Measurements from ENCODE around the gene TESK2.
"Not testable (repeated sequence)": the region's sequence is repeated elsewhere in the genome, so short reads cannot be mapped to it uniquely, and the experiment has no call there.

The TESK2 gene, protein sequence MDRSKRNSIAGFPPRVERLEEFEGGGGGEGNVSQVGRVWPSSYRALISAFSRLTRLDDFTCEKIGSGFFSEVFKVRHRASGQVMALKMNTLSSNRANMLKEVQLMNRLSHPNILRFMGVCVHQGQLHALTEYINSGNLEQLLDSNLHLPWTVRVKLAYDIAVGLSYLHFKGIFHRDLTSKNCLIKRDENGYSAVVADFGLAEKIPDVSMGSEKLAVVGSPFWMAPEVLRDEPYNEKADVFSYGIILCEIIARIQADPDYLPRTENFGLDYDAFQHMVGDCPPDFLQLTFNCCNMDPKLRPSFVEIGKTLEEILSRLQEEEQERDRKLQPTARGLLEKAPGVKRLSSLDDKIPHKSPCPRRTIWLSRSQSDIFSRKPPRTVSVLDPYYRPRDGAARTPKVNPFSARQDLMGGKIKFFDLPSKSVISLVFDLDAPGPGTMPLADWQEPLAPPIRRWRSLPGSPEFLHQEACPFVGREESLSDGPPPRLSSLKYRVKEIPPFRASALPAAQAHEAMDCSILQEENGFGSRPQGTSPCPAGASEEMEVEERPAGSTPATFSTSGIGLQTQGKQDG

GRCh38 chr1:45490626-45491486, at the start of gene TESK2:
TSS of gene TESK2 (minus strand) at chr1:45491163. CDS start at chr1:45457785, 33,378 bp downstream.
- Histone ChIP-seq H3K9ac (ENCODE audit: low read length) (peak within 1 kb of the TSS; percentile 70), H3K27ac (ENCODE audit: low read depth, low read length) (no peak within 1 kb of the TSS), H3K4me3 (ENCODE audit: low read depth, low read length) (peak within 1 kb of the TSS; percentile 87), H3K4me1 (ENCODE audit: control insufficient read depth, insufficient read depth, low read length) (peaks cover 8% of the 10 kb centered on the region), H3K36me3 (ENCODE audit: control insufficient read depth, insufficient read depth, low read length) (no peaks in the 10 kb centered on the region), H3K9me3 (ENCODE audit: control insufficient read depth, insufficient read depth, low read depth, low read length) (no peaks in the 10 kb centered on the region), H3K27me3 (ENCODE audit: control insufficient read depth, insufficient read depth, low read length) (peaks cover 13% of the 10 kb centered on the region; the same call in 1 of the 2 replicates)

- no peak overlapping the region for H3K27ac ChIP-seq (ENCODE audit: low read depth, low read length)
- no peak overlapping the region for H3K4me3 ChIP-seq (ENCODE audit: low read depth, low read length)
- no peaks in the 10 kb centered on the region for H3K27me3 ChIP-seq (ENCODE audit: control insufficient read depth, insufficient read depth, low read length)
- no peaks in the 10 kb centered on the region for H3K36me3 ChIP-seq (ENCODE audit: control insufficient read depth, insufficient read depth, low read length)
- H3K9ac ChIP-seq (ENCODE audit: low read length): no peak overlapping the region
- peaks cover 4% of the 10 kb centered on the region; the same call in 1 of the 2 replicates for H3K4me1 ChIP-seq (ENCODE audit: control insufficient read depth, insufficient read depth, low read length)
- no peaks in the 10 kb centered on the region for H3K9me3 ChIP-seq (ENCODE audit: control insufficient read depth, insufficient read depth, low read depth, low read length)
These were observed 45.9 kb upstream of the TESK2 start for GRCh38 chr1:45536886-45537285.

GRCh38 chr1:45535988-45536766, 45.2 kb upstream of the TESK2 start:
- Histone ChIP-seq H3K27me3 (ENCODE audit: control insufficient read depth, insufficient read depth, low read length) (no peaks in the 10 kb centered on the region), H3K9me3 (ENCODE audit: control insufficient read depth, insufficient read depth, low read depth, low read length) (no peaks in the 10 kb centered on the region), H3K9ac (ENCODE audit: low read length) (no peak overlapping the region), H3K4me3 (ENCODE audit: low read depth, low read length) (no peak overlapping the region), H3K27ac (ENCODE audit: low read depth, low read length) (no peak overlapping the region), H3K4me1 (ENCODE audit: control insufficient read depth, insufficient read depth, low read length) (peaks cover 4% of the 10 kb centered on the region; the same call in 1 of the 2 replicates), H3K36me3 (ENCODE audit: control insufficient read depth, insufficient read depth, low read length) (no peaks in the 10 kb centered on the region)

GRCh38 chr1:45531873-45532272, 40.9 kb upstream of the TESK2 start:
- H3K9ac ChIP-seq (ENCODE audit: low read length): no peak overlapping the region
- H3K27me3 ChIP-seq (ENCODE audit: control insufficient read depth, insufficient read depth, low read length): no peaks in the 10 kb centered on the region
- H3K4me1 ChIP-seq (ENCODE audit: control insufficient read depth, insufficient read depth, low read length): peaks cover 2% of the 10 kb centered on the region; the same call in 1 of the 2 replicates
- H3K9me3 ChIP-seq (ENCODE audit: control insufficient read depth, insufficient read depth, low read depth, low read length): no peaks in the 10 kb centered on the region
- no peak overlapping the region for H3K4me3 ChIP-seq (ENCODE audit: low read depth, low read length)
- no peaks in the 10 kb centered on the region for H3K36me3 ChIP-seq (ENCODE audit: control insufficient read depth, insufficient read depth, low read length)
- H3K27ac ChIP-seq (ENCODE audit: low read depth, low read length): no peak overlapping the region

DNA sequence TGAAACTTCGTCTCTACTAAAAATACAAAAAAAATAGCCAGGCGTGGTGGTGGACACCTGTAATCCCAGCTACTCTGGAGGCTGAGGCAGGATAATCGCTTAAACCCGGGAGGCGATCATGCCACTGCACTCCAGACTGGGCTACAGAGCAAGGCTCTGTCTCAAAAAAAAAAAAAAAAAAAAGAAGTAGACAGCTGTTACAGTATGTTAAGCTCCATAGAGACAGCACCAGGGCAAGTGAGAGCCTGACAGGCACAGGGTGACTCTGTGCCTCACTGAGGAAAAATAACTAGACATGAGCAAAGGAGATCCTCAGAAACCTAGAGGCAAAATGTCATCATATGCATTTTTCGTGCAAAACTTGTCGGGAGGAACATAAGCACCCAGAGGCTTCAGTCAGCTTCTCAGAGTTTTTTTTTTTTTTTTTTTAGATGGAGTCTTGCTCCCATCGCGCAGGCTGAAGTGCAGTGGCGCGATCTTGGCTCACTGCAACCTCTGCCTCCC, 39.7 kb upstream of the TESK2 start:
- H3K4me1 ChIP-seq (ENCODE audit: control insufficient read depth, insufficient read depth, low read length): no peaks in the 10 kb centered on the region
- H3K9me3 ChIP-seq (ENCODE audit: control insufficient read depth, insufficient read depth, low read depth, low read length): no peaks in the 10 kb centered on the region
- no peaks in the 10 kb centered on the region for H3K36me3 ChIP-seq (ENCODE audit: control insufficient read depth, insufficient read depth, low read length)
- H3K4me3 ChIP-seq (ENCODE audit: low read depth, low read length): no peak overlapping the region
- H3K27me3 ChIP-seq (ENCODE audit: control insufficient read depth, insufficient read depth, low read length): no peaks in the 10 kb centered on the region
- no peak overlapping the region for H3K9ac ChIP-seq (ENCODE audit: low read length)
- no peak overlapping the region for H3K27ac ChIP-seq (ENCODE audit: low read depth, low read length)

GRCh38 chr1:45526135-45526644, 35.2 kb upstream of the TESK2 start:
- Histone ChIP-seq H3K9me3 (ENCODE audit: control insufficient read depth, insufficient read depth, low read depth, low read length) (no peaks in the 10 kb centered on the region), H3K9ac (ENCODE audit: low read length) (no peak overlapping the region), H3K4me1 (ENCODE audit: control insufficient read depth, insufficient read depth, low read length) (peaks cover 20% of the 10 kb centered on the region), H3K27me3 (ENCODE audit: control insufficient read depth, insufficient read depth, low read length) (no peaks in the 10 kb centered on the region), H3K27ac (ENCODE audit: low read depth, low read length) (no peak overlapping the region), H3K36me3 (ENCODE audit: control insufficient read depth, insufficient read depth, low read length) (no peaks in the 10 kb centered on the region), H3K4me3 (ENCODE audit: low read depth, low read length) (no peak overlapping the region)

DNA sequence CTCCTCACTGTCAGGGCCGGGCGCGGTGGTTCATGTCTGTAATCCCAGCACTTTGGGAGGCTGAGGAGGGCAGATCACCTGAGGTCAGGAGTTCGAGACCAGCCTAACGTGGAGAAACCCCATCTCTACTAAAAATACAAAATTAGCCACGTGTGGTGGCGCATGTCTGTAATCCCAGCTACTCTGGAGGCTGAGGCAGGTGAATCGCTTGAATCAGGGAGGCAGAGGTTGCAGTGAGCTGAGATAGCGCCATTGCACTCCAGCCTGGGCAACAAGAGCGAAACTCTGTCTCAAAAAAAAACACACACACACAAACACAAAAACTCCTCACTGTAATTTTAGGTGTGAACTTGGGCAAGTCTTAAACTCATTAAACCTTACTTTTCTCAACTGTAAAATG, 33.0 kb upstream of the TESK2 start:
- H3K4me3 ChIP-seq (ENCODE audit: low read depth, low read length); H3K36me3 ChIP-seq (ENCODE audit: control insufficient read depth, insufficient read depth, low read length); H3K9ac ChIP-seq (ENCODE audit: low read length); H3K9me3 ChIP-seq (ENCODE audit: control insufficient read depth, insufficient read depth, low read depth, low read length); H3K27ac ChIP-seq (ENCODE audit: low read depth, low read length); H3K27me3 ChIP-seq (ENCODE audit: control insufficient read depth, insufficient read depth, low read length): not testable (repeated sequence)
- peaks cover 24% of the 10 kb centered on the region for H3K4me1 ChIP-seq (ENCODE audit: control insufficient read depth, insufficient read depth, low read length)

DNA sequence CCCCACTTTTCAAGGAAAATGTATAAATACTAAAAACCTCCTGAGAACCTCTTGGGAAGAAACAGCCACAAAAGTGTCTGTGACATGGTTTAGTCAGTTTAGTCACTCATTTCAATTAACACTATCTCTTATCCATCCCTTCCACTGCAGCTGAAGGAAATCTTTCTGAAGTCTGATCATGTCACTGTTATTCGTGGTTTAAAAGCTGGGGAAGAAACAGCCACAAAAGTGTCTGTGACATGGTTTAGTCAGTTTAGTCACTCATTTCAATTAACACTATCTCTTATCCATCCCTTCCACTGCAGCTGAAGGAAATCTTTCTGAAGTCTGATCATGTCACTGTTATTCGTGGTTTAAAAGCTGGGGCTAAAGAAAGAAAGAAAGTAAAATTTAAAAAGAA, 32.6 kb upstream of the TESK2 start:
- Histone ChIP-seq H3K27ac (ENCODE audit: low read depth, low read length) (0 out of 2 replicates have a peak overlapping the region, but pooled peaks have one; percentile 88), H3K36me3 (ENCODE audit: control insufficient read depth, insufficient read depth, low read length) (peaks cover 12% of the 10 kb centered on the region), H3K4me1 (ENCODE audit: control insufficient read depth, insufficient read depth, low read length) (peaks cover 26% of the 10 kb centered on the region)
- not testable (repeated sequence) for H3K27me3 ChIP-seq (ENCODE audit: control insufficient read depth, insufficient read depth, low read length); H3K4me3 ChIP-seq (ENCODE audit: low read depth, low read length); H3K9me3 ChIP-seq (ENCODE audit: control insufficient read depth, insufficient read depth, low read depth, low read length); H3K9ac ChIP-seq (ENCODE audit: low read length)

DNA sequence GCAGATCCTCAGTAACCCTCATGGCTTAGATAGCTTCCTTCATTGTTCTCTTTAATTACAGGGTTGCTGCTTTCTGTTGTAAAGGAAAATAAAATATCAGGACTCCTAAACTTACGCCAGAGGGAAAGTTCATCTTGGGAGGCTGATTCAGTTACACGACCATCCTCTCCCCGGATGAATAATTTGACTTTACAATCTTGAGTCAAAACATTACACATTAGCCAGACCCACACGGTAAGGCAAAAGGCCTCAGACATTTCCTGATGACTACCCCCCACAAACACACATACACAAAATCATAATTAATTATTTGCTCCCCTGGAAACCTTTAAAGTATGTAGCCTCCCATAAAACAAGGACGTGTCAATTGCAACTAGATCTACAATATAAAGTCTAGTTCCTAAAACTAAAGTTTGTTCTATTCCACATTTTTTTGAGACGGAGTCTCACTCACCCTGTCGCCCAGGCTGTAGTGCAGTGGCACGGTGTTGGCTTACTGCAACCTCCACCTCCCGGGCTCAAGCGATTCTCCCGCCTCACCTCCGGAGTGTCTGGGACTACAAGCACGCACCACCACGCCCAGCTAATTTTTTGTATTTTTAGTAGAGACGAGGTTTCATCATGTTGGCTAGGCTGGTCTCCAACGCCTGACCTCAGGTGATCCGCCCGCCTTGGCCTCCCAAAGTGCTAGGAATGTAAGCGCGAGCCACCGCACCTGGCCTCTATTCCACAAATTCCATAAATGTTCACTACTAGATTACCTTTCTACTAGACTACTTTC, 31.6 kb upstream of the TESK2 start:
- peaks cover 19% of the 10 kb centered on the region for H3K36me3 ChIP-seq (ENCODE audit: control insufficient read depth, insufficient read depth, low read length)
- H3K9ac ChIP-seq (ENCODE audit: low read length): peak overlapping the region; percentile 88
- no peaks in the 10 kb centered on the region for H3K27me3 ChIP-seq (ENCODE audit: control insufficient read depth, insufficient read depth, low read length)
- peak overlapping the region; percentile 85 for H3K4me3 ChIP-seq (ENCODE audit: low read depth, low read length)
- H3K4me1 ChIP-seq (ENCODE audit: control insufficient read depth, insufficient read depth, low read length): peaks cover 26% of the 10 kb centered on the region
- H3K9me3 ChIP-seq (ENCODE audit: control insufficient read depth, insufficient read depth, low read depth, low read length): no peaks in the 10 kb centered on the region
- H3K27ac ChIP-seq (ENCODE audit: low read depth, low read length): peak overlapping the region; percentile 88

All from HUES6 (cell line).